Pancreas (tissue), 10 donors: Measurements from ENCODE around the gene CMTM5. TPM values are rescaled to one million over a fixed set of nuclear protein-coding genes. Genes with fewer than 3 reads are reported as not detected.
A peak's percentile ranks its signal among the peaks of the same experiment; 100 is the strongest.
"Not testable (repeated sequence)": the region's sequence is repeated elsewhere in the genome, so short reads cannot be mapped to it uniquely, and the experiment has no call there.

Source experiments
- ATAC-seq, 4 donors: fragments of 200-7000 bp; cut with Tn5 transposase; one replicate each; pipeline versions ENCODE4 v1.8.0 to v1.9.1; 2020; ENCODE audit warnings: mild to moderate bottlenecking in 4 of 4, moderate library complexity in 4 of 4
- DNase-seq, 6 donors: peaks; one replicate each; pipeline ENCODE4 v3.0.0-alpha.2; 2020
- FAIRE-seq: peaks from 2 replicates; lab custom pipeline; 2012; peaks lifted over from hg19 to GRCh38; lab: Jason Lieb, UNC
- H3K27ac ChIP-seq, 4 donors: fragments of 200-600 bp; sonication (generic); 1 replicate in 3 of 4; 2 replicates in 1 of 4; pipeline versions ENCODE4 v1.5.0 to v1.8.0; 2020
- H3K27me3 ChIP-seq, 4 donors: fragments of 200-600 bp; one replicate each; pipeline ENCODE4 v1.8.0; 2021
- H3K36me3 ChIP-seq, 3 donors: fragments of 200-600 bp; sonication (generic) in 1 of 3; one replicate each; pipeline versions ENCODE4 v1.5.0 to v1.8.0; 2020 to 2021
- H3K4me1 ChIP-seq, 3 donors: fragments of 200-600 bp; one replicate each; pipeline ENCODE4 v1.8.0; 2021
- H3K4me3 ChIP-seq, 4 donors: fragments of 200-600 bp; sonication (generic) in 2 of 4; one replicate each; pipeline versions ENCODE4 v1.5.0 to v1.8.0; 2020 to 2021
- H3K9me3 ChIP-seq, 4 donors: fragments of 200-600 bp; one replicate each; pipeline ENCODE4 v1.8.0; 2021
- CTCF ChIP-seq, 4 donors: fragments of 200-600 bp; sonication (generic) in 3 of 4; IDR thresholded peaks; one replicate each; pipeline versions ENCODE4 v1.5.0 to v1.8.0; 2021; ENCODE audit warnings: antibody characterized with exemption in 4 of 4
- WGBS, 2 donors: extraction: QIAGEN DNeasy Blood & Tissue Kit; methylation state at CpG; one replicate each; pipeline ENCODE4 v1.1.7; 2013; 5-methylcytosine and 5-hydroxymethylcytosine counted together
- intact Hi-C, 3 donors: fragments of 100-400 bp; cut with DNase I; formaldehyde crosslinking; loops; one replicate each; pipeline versions ENCODE4 v1.11.1 to v1.14.2; 2022
- polyA plus RNA-seq, 2 donors: library from polyadenylated mRNA; stranded (reverse); fragments of 200-250 nt; gene quantifications; one replicate each; pipeline ENCODE4 v1.2.3, GENCODE V29; 2013
- total RNA-seq, 6 donors: library from RNA; stranded (reverse); fragmentation: NEBNext Ultra II Directional in 4 of 6; extraction: Animal tissue kit (Norgen Biotek cat#: 25700) in 4 of 6; gene quantifications; one replicate each; pipeline versions ENCODE4 v1.2.1 to v1.2.4, GENCODE V29; 2021 to 2023
- donor health status: healthy with polysubstance abuse.
- donor health status: DM: no; HTN: no; CAD: no; lungs with moderate emphysema.
- donor health status: DM: no; HTN: no; CAD: no.
- donor health status: control.
- donor health status: control.
- donor health status: Bipolar disorder and iron deficiency.
- donor health status: DM: yes; HTN: yes; CAD: no.
- donor health status: DM: no; HTN: no; CAD: no.
- donor health status: DM: no; HTN: no; CAD: no.
- donor health status: DM: yes; HTN: yes; CAD: no.

CMTM5 gene
- total and polyA plus RNA-seq, 8 donors, result 0.16 to 0.53 (median 0.25) TPM; not detected in 5

GRCh38 chr14:23387916-23388882, 11.4 kb downstream of the CMTM5 start:
- peak in 1 of 6 donors; percentile 59 for DNase-seq
- Histone ChIP-seq H3K27ac (no peak overlapping the region), H3K4me3 (no peak overlapping the region), H3K4me1 (peaks cover 0 to 4% (median 0%) of the 10 kb centered on the region in 3 donors), H3K9me3 (no peaks in the 10 kb centered on the region), H3K36me3 (no peaks in the 10 kb centered on the region), H3K27me3 (no peaks in the 10 kb centered on the region)
- no peak for TF ChIP-seq CTCF (IDR thresholded peaks at IDR 0.05)
- no peak for FAIRE-seq
- intact Hi-C loops, result no loop called here
- no peak for ATAC-seq
- 83 to 87% methylated on average over 26 of the region's 26 CpGs for WGBS, 2 donors

GRCh38 chr14:23388996-23389395, 12.2 kb downstream of the CMTM5 start:
- ATAC-seq (no peak), FAIRE-seq (no peak), DNase-seq (no peak)
- Histone ChIP-seq H3K4me3 (no peak overlapping the region), H3K4me1 (peaks cover 0 to 4% (median 0%) of the 10 kb centered on the region in 3 donors), H3K27me3 (no peaks in the 10 kb centered on the region), H3K9me3 (no peaks in the 10 kb centered on the region), H3K27ac (no peak overlapping the region), H3K36me3 (no peaks in the 10 kb centered on the region)
- WGBS, 2 donors, result 93% methylated on average over 8 of the region's 8 CpGs
- TF ChIP-seq CTCF (IDR thresholded peaks at IDR 0.05), result no peak
- intact Hi-C loops, result no loop called here

- Histone ChIP-seq H3K27me3 (no peaks in the 10 kb centered on the region), H3K27ac (no peak overlapping the region), H3K36me3 (no peaks in the 10 kb centered on the region), H3K9me3 (no peaks in the 10 kb centered on the region), H3K4me3 (no peak overlapping the region), H3K4me1 (peaks cover 0 to 4% (median 0%) of the 10 kb centered on the region in 3 donors)
- 82 to 83% methylated on average over 12 of the region's 12 CpGs for WGBS, 2 donors
- no peak for FAIRE-seq
- intact Hi-C loops, result no loop called here
- no peak for DNase-seq
- no peak for TF ChIP-seq CTCF (IDR thresholded peaks at IDR 0.05)
- no peak for ATAC-seq
Observed at GRCh38 chr14:23389396-23389795, 12.6 kb downstream of the CMTM5 start.

- H3K4me1 ChIP-seq, ATAC-seq, intact Hi-C loops, H3K4me3 ChIP-seq, H3K27me3 ChIP-seq, FAIRE-seq, DNase-seq, H3K27ac ChIP-seq, H3K36me3 ChIP-seq, H3K9me3 ChIP-seq: not testable (repeated sequence)
- WGBS, 2 donors, result 100% methylated on average over 3 of the region's 19 CpGs; no CpG with 5 or more reads in 1 of the 2 donors
Observed at GRCh38 chr14:23389871-23390270, 13.0 kb downstream of the CMTM5 start.

- Histone ChIP-seq H3K36me3 (no peaks in the 10 kb centered on the region), H3K9me3 (no peaks in the 10 kb centered on the region), H3K4me3 (no peak overlapping the region), H3K27ac (no peak overlapping the region), H3K4me1 (no peaks in the 10 kb centered on the region), H3K27me3 (no peaks in the 10 kb centered on the region)
- intact Hi-C loops, result no loop called here
- ATAC-seq (no peak), FAIRE-seq (no peak), DNase-seq (no peak)
- TF ChIP-seq CTCF (IDR thresholded peaks at IDR 0.05), result no peak
- WGBS, 2 donors, result 74 to 84% methylated on average over 7 of the region's 7 CpGs
Observed at GRCh38 chr14:23392613-23393012, 15.8 kb downstream of the CMTM5 start.
